Prostate gland (tissue), 2 donors: Measurements from ENCODE around the gene SETD2. TPM values are rescaled to one million over a fixed set of nuclear protein-coding genes. Genes with fewer than 3 reads are reported as not detected.
"Not testable (repeated sequence)": the region's sequence is repeated elsewhere in the genome, so short reads cannot be mapped to it uniquely, and the experiment has no call there.

ENCODE experiments used
- DNase-seq: peaks from one replicate; pipeline ENCODE4 v3.0.0-alpha.2; 2019; ENCODE audit warnings: low spot score
- H3K27ac ChIP-seq, 2 donors: fragments of 200-600 bp; sonication (generic); 2 replicates each; pipeline ENCODE4 v1.5.1; 2017 to 2019
- H3K27me3 ChIP-seq: fragments of 200-600 bp; sonication (generic); replicated peaks from 2 replicates; pipeline ENCODE4 v1.5.1; 2019; ENCODE audit not compliant: insufficient read depth
- H3K36me3 ChIP-seq, 2 donors: fragments of 200-600 bp; sonication (generic); 1 replicate in 1 of 2; 2 replicates in 1 of 2; pipeline versions ENCODE4 v1.5.1 to v1.8.1; 2017 to 2019
- H3K4me1 ChIP-seq: fragments of 200-600 bp; sonication (generic); replicated peaks from 2 replicates; pipeline ENCODE4 v1.5.1; 2019
- H3K4me3 ChIP-seq, 2 donors: fragments of 200-600 bp; sonication (generic); 2 replicates each; pipeline ENCODE4 v1.5.1; 2017 to 2019
- H3K9me3 ChIP-seq: fragments of 200-600 bp; sonication (generic); 2 replicates; pipeline ENCODE4 v1.5.1; 2017
- CTCF ChIP-seq, 4 experiments: fragments of 200-600 bp in 2 of 4; fragments of 450-650 bp in 2 of 4; sonication (generic) in 2 of 4; IDR thresholded peaks; 1 replicate in 3 of 4; 2 replicates in 1 of 4; pipeline ENCODE4 v1.5.1; 2016 to 2019; ENCODE audit warnings: antibody characterized with exemption in 4 of 4, mild to moderate bottlenecking in 2 of 4, moderate library complexity in 2 of 4
- POLR2A ChIP-seq: fragments of 450-650 bp; IDR thresholded peaks from one replicate; pipeline ENCODE4 v1.6.1; 2016; ENCODE audit warnings: antibody characterized with exemption, mild to moderate bottlenecking
- POLR2AphosphoS5 ChIP-seq: sonication (generic); formaldehyde crosslinking; IDR thresholded peaks from one replicate; pipeline ENCODE4 v1.6.1; 2017; ENCODE audit warnings: antibody characterized with exemption
- WGBS: methylation state at CpG from one replicate; pipeline ENCODE4 v1.1.5; 2018; 5-methylcytosine and 5-hydroxymethylcytosine counted together
- intact Hi-C: fragments of 100-400 bp; cut with DNase I; formaldehyde crosslinking; loops from one replicate; pipeline ENCODE4 v1.14.2; 2022
- total RNA-seq, 2 donors: library from RNA; depleted of rRNA; stranded (reverse); fragments of >200 nt; gene quantifications; one replicate each; pipeline ENCODE4 v1.1.0, GENCODE V29; 2016

Gene SETD2
- total RNA-seq, 2 donors from 2014 or later: 49.8 to 56.2 TPM

- intact Hi-C loops: no loop called here
- DNase-seq: no peak
- 18% methylated on average over 2 of the region's 2 CpGs for WGBS
- Histone ChIP-seq H3K4me1 (no peaks in the 10 kb centered on the region), H3K27ac (no peak overlapping the region), H3K36me3 (no peaks in the 10 kb centered on the region), H3K9me3 (no peaks in the 10 kb centered on the region), H3K4me3 (no peak overlapping the region), H3K27me3 (no peaks in the 10 kb centered on the region)
- TF ChIP-seq POLR2A: no peak
- no peak for TF ChIP-seq POLR2AphosphoS5
Measured at GRCh38 chr3:47149339-47149933, 14.5 kb downstream of the SETD2 start.

- no peak overlapping the region for H3K4me3 ChIP-seq
- TF ChIP-seq CTCF (IDR thresholded peaks at IDR 0.05): no peak
- no peak for TF ChIP-seq POLR2A
- no peak for TF ChIP-seq POLR2AphosphoS5
- no peaks in the 10 kb centered on the region for H3K9me3 ChIP-seq
- H3K27ac ChIP-seq: no peak overlapping the region
- no peaks in the 10 kb centered on the region for H3K36me3 ChIP-seq
- no peak for DNase-seq
- intact Hi-C loops: no loop called here
- no peaks in the 10 kb centered on the region for H3K4me1 ChIP-seq
- H3K27me3 ChIP-seq: no peaks in the 10 kb centered on the region
- 95% methylated on average over 1 of the region's 1 CpG for WGBS
Measured at GRCh38 chr3:47145272-47145671, 18.6 kb downstream of the SETD2 start.

GRCh38 chr3:47143068-47143467, 20.8 kb downstream of the SETD2 start:
- 91% methylated on average over 5 of the region's 5 CpGs for WGBS
- TF ChIP-seq POLR2AphosphoS5: no peak
- no peak for TF ChIP-seq CTCF (IDR thresholded peaks at IDR 0.05)
- TF ChIP-seq POLR2A: no peak
- Histone ChIP-seq H3K27ac (no peak overlapping the region), H3K36me3 (no peaks in the 10 kb centered on the region), H3K9me3 (no peaks in the 10 kb centered on the region), H3K27me3 (no peaks in the 10 kb centered on the region), H3K4me3 (no peak overlapping the region), H3K4me1 (no peaks in the 10 kb centered on the region)
- DNase-seq: no peak
- intact Hi-C loops: no loop called here

GRCh38 chr3:47142536-47142935, 21.4 kb downstream of the SETD2 start:
- H3K9me3 ChIP-seq, intact Hi-C loops, H3K27me3 ChIP-seq, H3K4me1 ChIP-seq, DNase-seq, H3K4me3 ChIP-seq, H3K27ac ChIP-seq, H3K36me3 ChIP-seq: not testable (repeated sequence)
- WGBS: 86% methylated on average over 7 of the region's 7 CpGs

- H3K4me1 ChIP-seq, H3K4me3 ChIP-seq, H3K36me3 ChIP-seq, H3K27ac ChIP-seq, DNase-seq, intact Hi-C loops, H3K27me3 ChIP-seq, H3K9me3 ChIP-seq: not testable (repeated sequence)
- WGBS: 83% methylated on average over 3 of the region's 3 CpGs
Measured at GRCh38 chr3:47140973-47141461, 22.9 kb downstream of the SETD2 start.

GRCh38 chr3:47140553-47140952, 23.4 kb downstream of the SETD2 start:
- H3K4me1 ChIP-seq, H3K4me3 ChIP-seq, intact Hi-C loops, H3K36me3 ChIP-seq, H3K9me3 ChIP-seq, DNase-seq, H3K27ac ChIP-seq, H3K27me3 ChIP-seq: not testable (repeated sequence)
- 90% methylated on average over 7 of the region's 7 CpGs for WGBS

- intact Hi-C loops: no loop called here
Measured at GRCh38 chr3:47134311-47134710, 29.6 kb downstream of the SETD2 start.

More at GRCh38 chr3:47134311-47134710, 29.6 kb downstream of the SETD2 start:
- H3K9me3 ChIP-seq: no peaks in the 10 kb centered on the region
- WGBS: 86% methylated on average over 3 of the region's 3 CpGs
- no peak for DNase-seq
- TF ChIP-seq POLR2AphosphoS5 (no peak), CTCF (IDR thresholded peaks at IDR 0.05) (no peak), POLR2A (no peak)
- H3K4me3 ChIP-seq: no peak overlapping the region
- peaks cover 3% of the 10 kb centered on the region for H3K4me1 ChIP-seq
- no peaks in the 10 kb centered on the region for H3K27me3 ChIP-seq
- no peaks in the 10 kb centered on the region for H3K36me3 ChIP-seq
- H3K27ac ChIP-seq: no peak overlapping the region
